ENCODE data around the gene TIGD2. TPM values are rescaled to one million over a fixed set of nuclear protein-coding genes. Genes with fewer than 3 reads are reported as not detected.
A peak's percentile ranks its signal among the peaks of the same experiment; 100 is the strongest.

The TIGD2 gene
- 2.6 and 3.0 TPM in 2 replicates for total RNA-seq

DNA sequence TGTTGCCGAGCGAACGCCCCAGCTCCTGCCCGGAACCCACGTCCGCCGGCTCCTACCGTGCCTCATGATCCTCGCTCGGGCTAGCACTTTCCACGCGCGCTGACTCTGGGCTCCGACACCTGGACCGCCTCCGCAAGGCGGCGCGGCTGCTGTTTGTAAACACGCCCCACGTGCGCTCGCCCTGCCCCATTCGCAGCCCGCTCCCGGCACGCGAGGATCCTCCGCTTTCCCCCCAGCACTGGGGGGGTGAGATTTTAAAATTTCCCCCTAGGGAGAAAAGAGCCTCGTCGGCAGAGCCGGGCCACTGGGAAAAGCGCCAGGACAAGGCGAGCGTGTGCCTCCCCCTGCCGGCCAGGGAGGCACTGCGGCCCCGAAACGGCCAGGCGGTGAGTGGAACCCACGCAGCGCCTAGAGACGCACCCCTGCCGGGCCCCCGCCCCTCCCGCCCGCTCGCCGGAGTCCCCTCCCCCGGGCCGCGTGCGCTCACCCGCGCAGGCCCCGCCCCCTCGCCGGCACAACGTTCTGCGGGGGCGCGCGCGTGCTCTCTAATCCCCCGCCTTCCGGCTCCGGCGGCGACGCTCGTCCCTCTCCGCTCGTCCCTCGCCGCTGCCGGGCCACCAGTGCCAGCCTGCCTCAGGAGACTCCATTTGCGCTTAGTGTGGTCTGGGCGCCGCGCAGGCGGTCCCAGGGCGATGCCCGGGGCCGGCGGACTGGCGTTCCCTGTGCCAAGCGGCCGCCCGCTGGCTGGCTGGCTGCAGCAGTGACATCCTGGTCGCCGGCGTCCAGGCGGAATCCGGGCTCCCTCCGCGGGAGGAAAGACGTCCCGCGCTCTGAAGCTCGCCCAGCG, at the start of gene TIGD2:
Gene TIGD2 (plus strand): TSS at position 548 of the 847 bp plus-strand sequence. CDS start 1,442 bp downstream, outside the sequence.
- Mint-ChIP-seq H3K27ac (peak within 1 kb of the TSS; percentile 42), H3K4me1 (ENCODE audit: low read depth) (peaks cover 17% of the 10 kb centered on the region), H3K27me3 (ENCODE audit: low read depth) (peaks cover 22% of the 10 kb centered on the region), H3K36me3 (ENCODE audit: low read depth) (peaks cover 21% of the 10 kb centered on the region), H3K4me3 (ENCODE audit: low read depth) (peak within 1 kb of the TSS; percentile 84), H3K9me3 (no peaks in the 10 kb centered on the region)
- peak; percentile 80 for DNase-seq (ENCODE audit: low spot score)
- intact Hi-C loops (cut with micrococcal nuclease), result loop anchor here (1.0 to 5.0 kb wide), 7 partner anchors 87 to 829 kb away; partner anchors contain the start of genes GPRIN3, HERC3, PPM1K and PYURF

GRCh38 chr4:89064848-89065247, 46.5 kb upstream of the TIGD2 start:
- H3K9me3 Mint-ChIP-seq, result peaks cover 27% of the 10 kb centered on the region
- H3K27me3 Mint-ChIP-seq (ENCODE audit: low read depth), result no peaks in the 10 kb centered on the region
- no peak overlapping the region for H3K27ac Mint-ChIP-seq
- no peak overlapping the region for H3K4me3 Mint-ChIP-seq (ENCODE audit: low read depth)
- no peaks in the 10 kb centered on the region for H3K36me3 Mint-ChIP-seq (ENCODE audit: low read depth)
- H3K4me1 Mint-ChIP-seq (ENCODE audit: low read depth), result peaks cover 2% of the 10 kb centered on the region
- intact Hi-C loops (cut with micrococcal nuclease), result no loop called here
- no peak for DNase-seq (ENCODE audit: low spot score)

DNA sequence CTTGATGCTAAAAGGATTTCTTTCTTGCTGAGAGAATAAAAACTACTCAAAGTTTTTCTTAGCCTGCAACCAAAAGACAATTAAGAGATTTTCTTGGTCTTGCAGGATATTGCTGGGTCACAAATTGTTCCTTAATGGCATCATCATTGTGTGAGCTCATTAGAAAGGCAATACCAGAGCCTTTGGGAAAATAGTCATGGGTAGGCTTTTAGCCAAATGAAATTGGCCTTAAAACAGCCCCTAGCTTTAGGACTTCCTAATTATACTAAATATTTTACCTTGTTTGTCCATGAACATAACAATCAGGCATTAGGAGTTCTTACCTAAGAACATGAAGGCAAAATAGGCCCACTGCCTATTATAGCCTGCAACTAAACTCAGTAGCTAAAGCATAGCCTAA, 43.9 kb upstream of the TIGD2 start:
- H3K9me3 Mint-ChIP-seq, result peaks cover 6% of the 10 kb centered on the region
- intact Hi-C loops (cut with micrococcal nuclease), result no loop called here
- no peak overlapping the region for H3K4me3 Mint-ChIP-seq (ENCODE audit: low read depth)
- H3K27me3 Mint-ChIP-seq (ENCODE audit: low read depth), result no peaks in the 10 kb centered on the region
- peaks cover 2% of the 10 kb centered on the region for H3K4me1 Mint-ChIP-seq (ENCODE audit: low read depth)
- H3K36me3 Mint-ChIP-seq (ENCODE audit: low read depth), result no peaks in the 10 kb centered on the region
- no peak for DNase-seq (ENCODE audit: low spot score)
- H3K27ac Mint-ChIP-seq, result no peak overlapping the region

DNA sequence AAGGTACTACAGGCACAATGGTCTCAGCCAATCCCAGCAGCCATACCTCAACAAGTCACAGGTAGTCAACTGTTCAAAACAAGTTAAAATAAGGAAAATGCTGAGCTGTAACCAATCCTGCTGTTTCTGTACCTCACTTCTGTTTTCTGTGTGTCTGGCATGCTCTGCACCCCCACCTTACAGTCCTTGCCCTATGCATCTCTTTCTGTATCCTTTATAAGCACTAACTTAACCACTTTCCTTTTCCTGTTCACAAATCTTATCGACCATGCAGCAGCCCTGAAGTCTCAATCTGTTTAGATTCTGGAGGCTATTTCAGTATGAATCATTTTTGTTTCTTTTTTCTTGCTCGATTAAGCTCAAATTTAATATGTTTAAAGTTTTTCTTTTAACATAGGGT, 41.9 kb upstream of the TIGD2 start:
- Mint-ChIP-seq H3K9me3 (no peaks in the 10 kb centered on the region), H3K27ac (no peak overlapping the region), H3K36me3 (ENCODE audit: low read depth) (no peaks in the 10 kb centered on the region), H3K4me3 (ENCODE audit: low read depth) (no peak overlapping the region), H3K4me1 (ENCODE audit: low read depth) (peaks cover 2% of the 10 kb centered on the region), H3K27me3 (ENCODE audit: low read depth) (no peaks in the 10 kb centered on the region)
- intact Hi-C loops (cut with micrococcal nuclease), result no loop called here
- DNase-seq (ENCODE audit: low spot score), result no peak

DNA sequence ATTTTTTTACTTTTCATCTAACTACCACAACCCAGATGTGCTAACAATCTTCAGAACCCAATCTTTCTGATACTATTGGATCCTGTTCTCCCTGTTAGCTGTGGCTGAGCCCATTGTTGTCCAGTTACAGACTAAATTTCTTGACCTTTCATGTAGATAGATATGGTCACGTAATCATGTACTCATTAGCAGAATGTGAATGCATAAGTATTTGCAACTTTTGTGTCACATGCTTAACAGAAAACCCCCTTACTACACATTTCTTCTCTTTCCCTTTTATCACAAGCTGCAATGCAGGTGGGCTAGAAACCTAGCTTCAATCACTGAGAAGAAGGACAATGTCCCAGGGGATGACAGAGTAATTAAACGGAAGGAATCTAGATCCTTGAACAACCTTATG, 41.3 kb upstream of the TIGD2 start:
- intact Hi-C loops (cut with micrococcal nuclease), result no loop called here
- Mint-ChIP-seq H3K36me3 (ENCODE audit: low read depth) (no peaks in the 10 kb centered on the region), H3K4me3 (ENCODE audit: low read depth) (no peak overlapping the region), H3K27ac (no peak overlapping the region), H3K27me3 (ENCODE audit: low read depth) (no peaks in the 10 kb centered on the region), H3K9me3 (no peaks in the 10 kb centered on the region), H3K4me1 (ENCODE audit: low read depth) (peaks cover 2% of the 10 kb centered on the region)
- DNase-seq (ENCODE audit: low spot score), result no peak

GRCh38 chr4:89071311-89071710, 40.0 kb upstream of the TIGD2 start:
- Mint-ChIP-seq H3K9me3 (no peaks in the 10 kb centered on the region), H3K4me3 (ENCODE audit: low read depth) (no peak overlapping the region), H3K4me1 (ENCODE audit: low read depth) (peaks cover 2% of the 10 kb centered on the region), H3K36me3 (ENCODE audit: low read depth) (no peaks in the 10 kb centered on the region), H3K27me3 (ENCODE audit: low read depth) (no peaks in the 10 kb centered on the region), H3K27ac (no peak overlapping the region)
- intact Hi-C loops (cut with micrococcal nuclease), result no loop called here
- DNase-seq (ENCODE audit: low spot score), result no peak

- H3K27ac Mint-ChIP-seq, result no peak overlapping the region
- H3K36me3 Mint-ChIP-seq (ENCODE audit: low read depth), result no peaks in the 10 kb centered on the region
- peaks cover 2% of the 10 kb centered on the region for H3K4me1 Mint-ChIP-seq (ENCODE audit: low read depth)
- no peaks in the 10 kb centered on the region for H3K27me3 Mint-ChIP-seq (ENCODE audit: low read depth)
- intact Hi-C loops (cut with micrococcal nuclease), result no loop called here
- H3K4me3 Mint-ChIP-seq (ENCODE audit: low read depth), result no peak overlapping the region
- no peak for DNase-seq (ENCODE audit: low spot score)
- H3K9me3 Mint-ChIP-seq, result peaks cover 14% of the 10 kb centered on the region
These were observed 38.4 kb upstream of the TIGD2 start for GRCh38 chr4:89072921-89073320.

DNA sequence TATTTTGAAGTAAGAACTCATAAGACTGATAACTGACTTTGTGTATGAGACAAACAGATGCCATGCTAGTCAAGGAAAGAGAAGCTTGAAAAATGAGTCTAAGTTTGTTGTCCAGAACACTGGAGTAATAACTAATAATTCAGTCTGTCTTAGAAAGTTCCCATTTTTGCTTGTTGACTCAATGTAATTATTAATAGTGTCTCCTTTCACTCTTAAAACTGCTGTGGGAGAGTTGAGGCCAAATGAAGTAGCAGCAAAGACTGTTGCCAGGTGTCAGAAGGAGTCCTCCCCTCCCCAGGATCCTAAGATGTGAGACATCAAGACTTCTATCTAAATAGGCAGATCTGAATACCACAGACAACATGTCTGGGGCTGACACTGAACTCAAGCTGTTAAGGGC, 33.6 kb upstream of the TIGD2 start:
- Mint-ChIP-seq H3K9me3 (peaks cover 33% of the 10 kb centered on the region), H3K27ac (no peak overlapping the region), H3K4me1 (ENCODE audit: low read depth) (peaks cover 5% of the 10 kb centered on the region), H3K36me3 (ENCODE audit: low read depth) (no peaks in the 10 kb centered on the region), H3K4me3 (ENCODE audit: low read depth) (no peak overlapping the region), H3K27me3 (ENCODE audit: low read depth) (peaks cover 3% of the 10 kb centered on the region)
- intact Hi-C loops (cut with micrococcal nuclease), result no loop called here
- DNase-seq (ENCODE audit: low spot score), result no peak

- peaks cover 5% of the 10 kb centered on the region for H3K27me3 Mint-ChIP-seq (ENCODE audit: low read depth)
- H3K27ac Mint-ChIP-seq, result no peak overlapping the region
- H3K4me1 Mint-ChIP-seq (ENCODE audit: low read depth), result peaks cover 5% of the 10 kb centered on the region
- H3K4me3 Mint-ChIP-seq (ENCODE audit: low read depth), result no peak overlapping the region
- H3K36me3 Mint-ChIP-seq (ENCODE audit: low read depth), result no peaks in the 10 kb centered on the region
- peaks cover 33% of the 10 kb centered on the region for H3K9me3 Mint-ChIP-seq
- intact Hi-C loops (cut with micrococcal nuclease), result no loop called here
- no peak for DNase-seq (ENCODE audit: low spot score)
These were observed 33.0 kb upstream of the TIGD2 start for GRCh38 chr4:89078300-89078699.

GRCh38 chr4:89099034-89099433, 12.3 kb upstream of the TIGD2 start:
- peaks cover 3% of the 10 kb centered on the region for H3K4me1 Mint-ChIP-seq (ENCODE audit: low read depth)
- intact Hi-C loops (cut with micrococcal nuclease), result no loop called here
- H3K27me3 Mint-ChIP-seq (ENCODE audit: low read depth), result peaks cover 2% of the 10 kb centered on the region
- H3K36me3 Mint-ChIP-seq (ENCODE audit: low read depth), result no peaks in the 10 kb centered on the region
- no peak for DNase-seq (ENCODE audit: low spot score)
- H3K9me3 Mint-ChIP-seq, result no peaks in the 10 kb centered on the region
- no peak overlapping the region for H3K27ac Mint-ChIP-seq
- no peak overlapping the region for H3K4me3 Mint-ChIP-seq (ENCODE audit: low read depth)

DNA sequence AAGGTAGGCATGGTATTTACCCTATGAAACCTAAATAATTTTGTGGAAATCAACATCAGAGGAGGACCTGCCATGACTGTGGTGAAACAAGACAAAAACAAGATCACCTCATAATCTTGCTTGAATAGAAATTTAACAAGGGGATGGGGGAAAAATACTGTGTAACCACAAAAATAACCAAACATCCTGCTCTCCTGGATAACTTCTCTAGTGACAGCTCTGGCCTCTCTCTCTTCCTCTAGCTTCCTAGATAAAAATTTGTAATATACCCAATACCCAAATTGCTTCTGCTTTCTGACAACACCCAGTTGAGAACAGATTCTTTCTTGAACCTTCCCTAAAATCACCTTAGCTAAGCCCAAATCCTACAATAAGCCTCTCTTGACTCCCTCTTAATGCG, 11.9 kb upstream of the TIGD2 start:
- intact Hi-C loops (cut with micrococcal nuclease), result no loop called here
- peaks cover 3% of the 10 kb centered on the region for H3K4me1 Mint-ChIP-seq (ENCODE audit: low read depth)
- H3K9me3 Mint-ChIP-seq, result no peaks in the 10 kb centered on the region
- H3K36me3 Mint-ChIP-seq (ENCODE audit: low read depth), result no peaks in the 10 kb centered on the region
- H3K27ac Mint-ChIP-seq, result no peak overlapping the region
- DNase-seq (ENCODE audit: low spot score), result no peak
- H3K4me3 Mint-ChIP-seq (ENCODE audit: low read depth), result no peak overlapping the region
- H3K27me3 Mint-ChIP-seq (ENCODE audit: low read depth), result peaks cover 2% of the 10 kb centered on the region

GRCh38 chr4:89100853-89101252, 10.5 kb upstream of the TIGD2 start:
- Mint-ChIP-seq H3K36me3 (ENCODE audit: low read depth) (no peaks in the 10 kb centered on the region), H3K4me1 (ENCODE audit: low read depth) (peaks cover 3% of the 10 kb centered on the region), H3K9me3 (no peaks in the 10 kb centered on the region), H3K27me3 (ENCODE audit: low read depth) (peaks cover 2% of the 10 kb centered on the region), H3K27ac (no peak overlapping the region), H3K4me3 (ENCODE audit: low read depth) (no peak overlapping the region)
- intact Hi-C loops (cut with micrococcal nuclease), result no loop called here
- DNase-seq (ENCODE audit: low spot score), result no peak

GRCh38 chr4:89101256-89102161, 9.8 kb upstream of the TIGD2 start:
- Mint-ChIP-seq H3K27me3 (ENCODE audit: low read depth) (peaks cover 2% of the 10 kb centered on the region), H3K27ac (no peak overlapping the region), H3K36me3 (ENCODE audit: low read depth) (no peaks in the 10 kb centered on the region), H3K4me1 (ENCODE audit: low read depth) (peaks cover 3% of the 10 kb centered on the region), H3K4me3 (ENCODE audit: low read depth) (no peak overlapping the region), H3K9me3 (no peaks in the 10 kb centered on the region)
- DNase-seq (ENCODE audit: low spot score), result no peak
- intact Hi-C loops (cut with micrococcal nuclease), result no loop called here
